ENCODE results near the gene RGS16.

The RGS16 gene

GRCh38 chr1:182629499-182630096 is 25.4 kb upstream of the RGS16 start:
- DNase-seq (ENCODE audit: low read depth) = no peak

- no peak for DNase-seq (ENCODE audit: low read depth)
These were observed 24.9 kb upstream of the RGS16 start for GRCh38 chr1:182629080-182629479.

GRCh38 chr1:182628657-182629056 is 24.5 kb upstream of the RGS16 start:
- no peak for DNase-seq (ENCODE audit: low read depth)

- no peak for DNase-seq (ENCODE audit: low read depth)
These were observed 23.4 kb upstream of the RGS16 start for GRCh38 chr1:182627622-182628021.

- DNase-seq (ENCODE audit: low read depth) = no peak
These were observed 22.3 kb upstream of the RGS16 start for GRCh38 chr1:182626527-182626926.

GRCh38 chr1:182625719-182626504 is 21.7 kb upstream of the RGS16 start:
- DNase-seq (ENCODE audit: low read depth) = no peak

- DNase-seq (ENCODE audit: low read depth) = no peak
These were observed 20.8 kb upstream of the RGS16 start for GRCh38 chr1:182625024-182625423.

GRCh38 chr1:182624577-182624976 is 20.4 kb upstream of the RGS16 start:
- no peak for DNase-seq (ENCODE audit: low read depth)

- DNase-seq (ENCODE audit: low read depth) = no peak
These were observed 18.8 kb upstream of the RGS16 start for GRCh38 chr1:182622901-182623528.

- DNase-seq (ENCODE audit: low read depth) = no peak
These were observed 17.7 kb upstream of the RGS16 start for GRCh38 chr1:182621906-182622305.

- no peak for DNase-seq (ENCODE audit: low read depth)
These were observed 16.9 kb upstream of the RGS16 start for GRCh38 chr1:182620924-182621585.

GRCh38 chr1:182617734-182618351 is 13.7 kb upstream of the RGS16 start:
- no peak for DNase-seq (ENCODE audit: low read depth)

GRCh38 chr1:182617014-182617429 is 12.8 kb upstream of the RGS16 start:
- no peak for DNase-seq (ENCODE audit: low read depth)

GRCh38 chr1:182616130-182617013 is 12.2 kb upstream of the RGS16 start:
- DNase-seq (ENCODE audit: low read depth) = no peak

- no peak for DNase-seq (ENCODE audit: low read depth)
These were observed 11.4 kb upstream of the RGS16 start for GRCh38 chr1:182615468-182616129.

- peak; percentile 81 for DNase-seq (ENCODE audit: low read depth)
These were observed 10.7 kb upstream of the RGS16 start for GRCh38 chr1:182614796-182615454.

- DNase-seq (ENCODE audit: low read depth) = no peak
These were observed 7.6 kb upstream of the RGS16 start for GRCh38 chr1:182611787-182612186.

GRCh38 chr1:182611326-182611725 is 7.1 kb upstream of the RGS16 start:
- DNase-seq (ENCODE audit: low read depth) = no peak

GRCh38 chr1:182610606-182611194 is 6.5 kb upstream of the RGS16 start:
- no peak for DNase-seq (ENCODE audit: low read depth)

All from ELR (cell line).